Vagina (tissue), 2 donors: ENCODE measurements around the gene FAP. TPM values are rescaled to one million over a fixed set of nuclear protein-coding genes. Genes with fewer than 3 reads are reported as not detected.

Experiments
- DNase-seq, 2 donors: peaks; one replicate each; pipeline ENCODE4 v3.0.0-alpha.2; 2017; ENCODE audit errors: extremely low spot score in 2 of 2
- H3K27ac ChIP-seq: fragments of 200-600 bp; sonication (generic); one replicate; pipeline ENCODE4 v1.5.1; 2019
- H3K27me3 ChIP-seq: fragments of 200-600 bp; sonication (generic); one replicate; pipeline ENCODE4 v1.5.1; 2019
- H3K36me3 ChIP-seq, 2 donors: fragments of 200-600 bp; sonication (generic); one replicate each; pipeline ENCODE4 v1.5.1; 2017 to 2019
- H3K4me1 ChIP-seq: fragments of 200-600 bp; sonication (generic); one replicate; pipeline ENCODE4 v1.5.1; 2019
- H3K4me3 ChIP-seq, 2 donors: fragments of 200-600 bp; sonication (generic); 1 replicate in 1 of 2; 2 replicates in 1 of 2; pipeline ENCODE4 v1.5.1; 2016 to 2019
- H3K9me3 ChIP-seq: fragments of 200-600 bp; sonication (generic); one replicate; pipeline ENCODE4 v1.5.1; 2019
- POLR2A ChIP-seq, 2 donors: fragments of 450-650 bp; IDR thresholded peaks; one replicate each; pipeline ENCODE4 v1.6.1; 2017; ENCODE audit warnings: antibody characterized with exemption in 2 of 2, mild to moderate bottlenecking in 2 of 2, moderate library complexity in 2 of 2
- POLR2AphosphoS5 ChIP-seq, 2 donors: sonication (generic); formaldehyde crosslinking; IDR thresholded peaks; one replicate each; pipeline ENCODE4 v1.9.0; 2017; ENCODE audit warnings: antibody characterized with exemption in 2 of 2, mild to moderate bottlenecking in 2 of 2, low read depth in 1 of 2; ENCODE audit not compliant: insufficient read depth in 1 of 2
- intact Hi-C: fragments of 100-400 bp; cut with DNase I; formaldehyde crosslinking; loops from one replicate; pipeline ENCODE4 v1.15.1; 2023
- total RNA-seq: library from RNA; depleted of rRNA; stranded (reverse); fragments of >200 nt; gene quantifications from one replicate; pipeline ENCODE4 v1.2.3, GENCODE V29; 2016
- TF ChIP-seq, protein P1 (sequence below), 3 experiments: fragments of 450-650 bp in 2 of 3; fragments of 200-600 bp in 1 of 3; sonication (generic) in 1 of 3; IDR thresholded peaks; one replicate each; pipeline ENCODE4 v1.5.1; 2017 to 2019; ENCODE audit warnings: antibody characterized with exemption in 3 of 3, mild to moderate bottlenecking in 2 of 3, moderate library complexity in 2 of 3

Gene FAP
- total RNA-seq, 1 donor from 2014 or later: 4.2 TPM

DNA sequence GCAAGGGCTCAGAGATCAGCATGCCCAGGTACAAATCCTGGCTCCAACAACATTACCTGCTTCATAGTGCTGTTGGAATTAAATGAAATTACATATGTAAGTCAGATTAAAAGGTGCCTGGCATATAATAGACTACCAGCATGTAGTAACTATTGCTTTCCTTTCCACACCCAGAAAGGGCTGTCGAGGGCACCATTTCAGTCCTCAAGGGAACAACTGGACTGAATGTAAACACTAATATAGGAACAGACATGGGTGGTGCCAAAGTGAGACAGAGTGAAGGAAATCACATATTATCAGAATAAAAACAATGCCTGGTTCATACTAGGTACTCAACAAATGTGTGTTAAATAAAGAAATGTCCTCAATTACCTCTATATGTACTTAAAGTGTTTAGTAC lies 43.3 kb downstream of the FAP start:
- DNase-seq: no peak
- TF ChIP-seq POLR2A (IDR thresholded peaks at IDR 0.05) (no peak), POLR2AphosphoS5 (IDR thresholded peaks at IDR 0.05; ENCODE audit: insufficient read depth in 1 of 2, low read depth in 1 of 2) (no peak)
- TF ChIP-seq, protein P1, sequence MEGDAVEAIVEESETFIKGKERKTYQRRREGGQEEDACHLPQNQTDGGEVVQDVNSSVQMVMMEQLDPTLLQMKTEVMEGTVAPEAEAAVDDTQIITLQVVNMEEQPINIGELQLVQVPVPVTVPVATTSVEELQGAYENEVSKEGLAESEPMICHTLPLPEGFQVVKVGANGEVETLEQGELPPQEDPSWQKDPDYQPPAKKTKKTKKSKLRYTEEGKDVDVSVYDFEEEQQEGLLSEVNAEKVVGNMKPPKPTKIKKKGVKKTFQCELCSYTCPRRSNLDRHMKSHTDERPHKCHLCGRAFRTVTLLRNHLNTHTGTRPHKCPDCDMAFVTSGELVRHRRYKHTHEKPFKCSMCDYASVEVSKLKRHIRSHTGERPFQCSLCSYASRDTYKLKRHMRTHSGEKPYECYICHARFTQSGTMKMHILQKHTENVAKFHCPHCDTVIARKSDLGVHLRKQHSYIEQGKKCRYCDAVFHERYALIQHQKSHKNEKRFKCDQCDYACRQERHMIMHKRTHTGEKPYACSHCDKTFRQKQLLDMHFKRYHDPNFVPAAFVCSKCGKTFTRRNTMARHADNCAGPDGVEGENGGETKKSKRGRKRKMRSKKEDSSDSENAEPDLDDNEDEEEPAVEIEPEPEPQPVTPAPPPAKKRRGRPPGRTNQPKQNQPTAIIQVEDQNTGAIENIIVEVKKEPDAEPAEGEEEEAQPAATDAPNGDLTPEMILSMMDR (IDR thresholded peaks at IDR 0.05): no peak
- H3K27me3 ChIP-seq: no peaks in the 10 kb centered on the region
- intact Hi-C loops: no loop called here
- no peaks in the 10 kb centered on the region for H3K4me1 ChIP-seq
- H3K36me3 ChIP-seq: no peaks in the 10 kb centered on the region
- H3K4me3 ChIP-seq: no peak overlapping the region
- no peaks in the 10 kb centered on the region for H3K9me3 ChIP-seq
- no peak overlapping the region for H3K27ac ChIP-seq

DNA sequence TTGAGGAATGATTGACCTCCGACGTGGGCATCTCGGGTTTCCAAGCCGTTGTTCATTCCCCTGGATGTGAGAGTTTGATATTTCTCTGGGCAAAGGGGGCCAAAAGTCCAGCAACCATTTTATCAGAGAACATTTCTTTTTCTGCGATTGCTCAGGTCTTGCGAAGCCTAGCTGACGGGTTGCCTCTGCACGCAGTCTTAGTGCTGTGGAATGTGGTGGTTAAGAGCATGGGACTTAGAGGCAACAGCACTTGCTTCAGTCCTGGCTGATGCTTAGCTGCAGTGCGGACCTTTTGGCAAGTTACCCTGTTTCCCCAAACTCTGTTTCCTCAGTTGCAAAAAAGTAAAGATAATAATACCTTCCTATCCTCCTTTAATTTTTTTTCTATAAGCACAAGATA lies 45.0 kb downstream of the FAP start:
- Histone ChIP-seq H3K27ac (no peak overlapping the region), H3K27me3 (no peaks in the 10 kb centered on the region), H3K9me3 (no peaks in the 10 kb centered on the region), H3K4me3 (no peak overlapping the region), H3K36me3 (no peaks in the 10 kb centered on the region), H3K4me1 (no peaks in the 10 kb centered on the region)
- no peak for DNase-seq
- TF ChIP-seq POLR2A (IDR thresholded peaks at IDR 0.05) (no peak), POLR2AphosphoS5 (IDR thresholded peaks at IDR 0.05; ENCODE audit: insufficient read depth in 1 of 2, low read depth in 1 of 2) (no peak)
- TF ChIP-seq, protein P1 (IDR thresholded peaks at IDR 0.05): no peak
- intact Hi-C loops: no loop called here

DNA sequence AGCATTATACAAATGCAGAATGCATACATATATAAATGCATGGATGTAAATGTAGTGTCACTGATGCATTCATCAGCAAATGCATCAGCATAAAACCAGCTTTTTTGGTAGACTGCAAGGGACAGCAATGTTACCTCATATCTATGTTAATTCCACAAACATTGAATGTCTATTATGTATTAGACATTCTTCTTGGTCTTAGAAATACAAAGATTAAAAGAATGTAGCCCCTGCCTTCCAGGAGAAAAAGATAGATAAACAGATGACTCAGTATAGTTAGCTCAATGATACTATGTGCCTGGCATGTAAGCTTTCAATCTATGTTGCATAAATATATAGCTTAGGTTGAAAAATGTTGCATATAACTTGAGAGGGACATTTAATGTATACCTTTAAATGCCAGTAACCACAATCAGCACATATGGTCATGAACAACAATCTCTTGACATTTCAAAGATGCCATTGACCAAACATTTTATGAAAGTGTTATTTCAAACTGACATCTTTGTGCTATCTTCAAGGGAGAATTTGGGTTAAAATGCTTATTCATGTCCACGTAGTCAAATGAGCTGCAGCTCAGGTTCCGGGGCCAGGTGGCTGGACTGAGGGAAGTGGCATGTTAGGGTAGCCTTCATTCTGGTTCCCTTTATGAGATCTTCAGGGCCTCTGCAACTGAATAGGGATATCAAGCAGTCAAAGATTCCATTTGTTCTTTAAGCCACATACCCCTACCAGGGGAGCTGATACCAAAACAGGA lies 46.0 kb downstream of the FAP start:
- TF ChIP-seq, protein P1 (IDR thresholded peaks at IDR 0.05): no peak
- no peak for TF ChIP-seq POLR2A (IDR thresholded peaks at IDR 0.05)
- no peak for TF ChIP-seq POLR2AphosphoS5 (IDR thresholded peaks at IDR 0.05; ENCODE audit: insufficient read depth in 1 of 2, low read depth in 1 of 2)
- intact Hi-C loops: no loop called here
- no peaks in the 10 kb centered on the region for H3K4me1 ChIP-seq

DNA sequence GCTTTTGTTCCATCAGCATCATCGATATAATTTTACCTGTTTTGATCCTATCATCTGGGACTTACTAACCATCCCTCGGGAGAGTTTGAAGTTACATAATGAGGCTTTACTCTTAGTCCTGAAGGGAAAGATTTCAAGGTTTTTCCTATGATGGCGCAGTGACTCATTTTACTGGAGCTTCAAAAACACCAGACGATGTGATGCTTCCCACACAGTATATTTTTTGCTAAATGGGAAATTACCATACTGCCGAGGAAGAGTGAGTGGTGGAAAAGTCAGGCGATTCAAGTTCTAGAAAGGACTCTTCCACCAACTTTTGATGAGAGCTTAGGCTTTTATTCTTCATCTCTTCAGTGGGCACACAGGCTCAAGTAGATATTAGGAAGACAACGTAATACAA lies 46.6 kb downstream of the FAP start:
- intact Hi-C loops: no loop called here
- Histone ChIP-seq H3K4me3 (no peak overlapping the region), H3K36me3 (no peaks in the 10 kb centered on the region), H3K9me3 (no peaks in the 10 kb centered on the region), H3K27ac (no peak overlapping the region), H3K27me3 (no peaks in the 10 kb centered on the region), H3K4me1 (no peaks in the 10 kb centered on the region)
- no peak for DNase-seq
- TF ChIP-seq POLR2A (IDR thresholded peaks at IDR 0.05): no peak
- TF ChIP-seq, protein P1 (IDR thresholded peaks at IDR 0.05): no peak
- TF ChIP-seq POLR2AphosphoS5 (IDR thresholded peaks at IDR 0.05; ENCODE audit: insufficient read depth in 1 of 2, low read depth in 1 of 2): no peak

More for the DNA sequence above, 46.0 kb downstream of the FAP start:
- DNase-seq: no peak
- Histone ChIP-seq H3K4me3 (no peak overlapping the region), H3K27me3 (no peaks in the 10 kb centered on the region), H3K9me3 (no peaks in the 10 kb centered on the region), H3K36me3 (no peaks in the 10 kb centered on the region), H3K27ac (no peak overlapping the region)

DNA sequence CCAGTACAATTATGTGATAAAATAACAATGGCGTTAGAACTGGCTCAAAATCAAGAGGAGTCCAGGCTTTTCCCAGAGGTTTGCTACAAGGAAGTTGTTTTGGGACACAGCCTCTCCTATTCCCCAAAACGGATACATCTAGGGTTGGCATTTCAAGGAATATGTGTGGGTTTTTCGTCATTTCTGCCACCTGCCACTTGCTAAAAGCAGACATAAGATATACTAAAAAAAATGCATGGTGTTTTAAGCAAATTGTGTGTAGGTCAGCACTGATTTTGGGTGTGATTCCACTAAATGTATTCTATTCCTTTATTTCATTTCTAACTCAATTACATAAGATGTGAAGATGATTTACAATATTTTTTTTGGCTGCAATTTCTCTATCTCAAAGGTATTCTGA lies 54.8 kb downstream of the FAP start:
- intact Hi-C loops: no loop called here
- no peaks in the 10 kb centered on the region for H3K36me3 ChIP-seq
- no peak overlapping the region for H3K27ac ChIP-seq
- H3K9me3 ChIP-seq: no peaks in the 10 kb centered on the region
- no peak overlapping the region for H3K4me3 ChIP-seq
- no peak for TF ChIP-seq POLR2A (IDR thresholded peaks at IDR 0.05)
- TF ChIP-seq, protein P1 (IDR thresholded peaks at IDR 0.05): no peak
- no peak for TF ChIP-seq POLR2AphosphoS5 (IDR thresholded peaks at IDR 0.05; ENCODE audit: insufficient read depth in 1 of 2, low read depth in 1 of 2)
- no peaks in the 10 kb centered on the region for H3K4me1 ChIP-seq
- H3K27me3 ChIP-seq: no peaks in the 10 kb centered on the region
- DNase-seq: no peak
